SKM-1 (cell line): ENCODE measurements around the gene PFKP.

ENCODE experiments used
- DNase-seq: peaks from one replicate; lab custom pipeline; 2025; ENCODE audit not compliant: unreplicated experiment; lab: John Stamatoyannopoulos, UW

Gene PFKP

DNA sequence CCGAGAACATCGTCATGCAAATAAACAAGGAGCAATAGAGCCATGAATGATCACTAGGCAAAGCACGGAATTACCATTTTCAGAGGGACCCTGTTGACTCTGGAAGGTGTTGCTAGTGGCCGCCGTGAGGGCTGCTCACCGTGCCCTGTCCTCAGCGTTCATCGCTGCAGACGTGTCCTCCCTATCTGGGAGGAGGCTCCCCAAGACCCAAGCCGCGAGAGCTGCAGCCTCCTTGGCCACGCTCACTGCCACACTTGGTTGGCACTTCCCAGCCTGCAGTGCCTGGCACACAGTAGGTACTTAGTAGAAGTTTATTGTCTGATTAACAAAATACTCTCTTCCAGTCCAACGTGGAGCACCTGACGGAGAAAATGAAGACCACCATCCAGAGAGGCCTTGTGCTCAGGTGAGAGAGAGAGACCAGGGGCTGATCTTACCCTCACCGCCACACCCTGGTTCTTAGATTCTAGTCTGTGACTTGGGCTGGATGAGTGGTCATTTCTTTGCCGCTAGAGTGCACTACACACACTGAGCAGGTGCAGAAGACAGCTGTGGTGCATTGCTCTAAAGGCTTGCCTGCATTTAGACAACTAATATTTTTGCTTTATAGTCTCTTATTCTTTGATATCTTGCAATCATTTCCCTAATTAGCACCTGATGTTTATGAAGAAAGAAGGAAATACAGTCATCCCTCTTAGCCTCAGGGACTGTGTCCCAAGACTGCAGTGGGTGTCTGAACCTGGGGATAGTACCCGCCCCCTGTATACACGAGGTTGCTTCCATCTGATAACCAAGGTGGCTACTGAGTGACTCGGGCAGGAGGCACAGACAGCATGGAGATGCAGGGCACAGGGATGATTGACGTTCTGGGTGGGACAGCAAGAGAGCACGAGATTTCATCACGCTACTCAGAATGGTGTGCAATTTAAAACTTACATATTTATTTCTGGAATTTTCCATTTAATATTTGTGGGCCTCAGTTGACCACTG, 65.0 kb downstream of the PFKP start:
- DNase-seq, result no peak

DNA sequence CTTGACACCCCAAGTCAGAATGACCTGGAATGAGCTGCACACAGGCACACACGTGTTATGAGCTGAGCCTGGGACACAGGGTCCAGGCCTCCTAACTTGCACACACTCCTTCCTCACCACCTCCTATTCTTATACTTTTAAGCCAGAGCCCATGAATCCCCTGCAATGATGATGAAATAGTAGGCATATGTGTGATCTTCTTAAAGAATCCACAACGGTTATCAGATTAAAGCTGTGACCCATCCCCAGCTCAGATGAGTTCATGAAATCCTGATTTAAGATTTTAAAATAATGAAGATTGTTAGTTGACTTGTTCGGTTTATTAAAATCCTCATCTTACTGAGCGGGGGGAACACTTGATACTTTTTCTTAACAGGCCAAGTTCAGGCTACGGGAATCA, 66.6 kb downstream of the PFKP start:
- DNase-seq, result no peak

DNA sequence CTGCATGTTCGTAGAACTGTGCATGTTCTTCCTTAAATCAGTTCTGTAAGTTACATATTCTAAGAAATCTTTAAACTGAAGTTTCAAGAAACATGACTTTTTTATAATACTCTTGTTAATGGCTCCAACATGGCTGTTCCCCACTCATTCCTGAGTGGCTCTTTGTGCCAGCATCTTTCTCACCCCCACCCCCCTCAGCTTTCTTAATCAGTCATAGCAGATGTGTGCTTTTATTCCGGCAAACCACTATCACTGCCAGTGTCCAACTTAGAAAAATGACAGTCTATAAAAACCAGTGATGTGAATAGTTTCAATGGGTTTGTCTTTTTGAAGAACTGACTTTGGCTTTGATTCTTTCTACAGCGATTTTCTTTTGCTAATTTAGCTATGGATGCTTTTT, 67.7 kb downstream of the PFKP start:
- DNase-seq, result no peak

DNA sequence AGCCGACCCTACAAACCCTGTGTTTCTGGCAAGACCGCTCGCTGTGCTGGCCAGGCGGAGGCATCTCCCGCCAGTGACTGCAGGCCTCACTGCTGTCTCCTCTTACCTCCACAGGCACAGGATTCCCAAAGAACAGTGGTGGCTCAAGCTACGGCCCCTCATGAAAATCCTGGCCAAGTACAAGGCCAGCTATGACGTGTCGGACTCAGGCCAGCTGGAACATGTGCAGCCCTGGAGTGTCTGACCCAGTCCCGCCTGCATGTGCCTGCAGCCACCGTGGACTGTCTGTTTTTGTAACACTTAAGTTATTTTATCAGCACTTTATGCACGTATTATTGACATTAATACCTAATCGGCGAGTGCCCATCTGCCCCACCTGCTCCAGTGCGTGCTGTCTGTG, 69.0 kb downstream of the PFKP start:
- no peak for DNase-seq

DNA sequence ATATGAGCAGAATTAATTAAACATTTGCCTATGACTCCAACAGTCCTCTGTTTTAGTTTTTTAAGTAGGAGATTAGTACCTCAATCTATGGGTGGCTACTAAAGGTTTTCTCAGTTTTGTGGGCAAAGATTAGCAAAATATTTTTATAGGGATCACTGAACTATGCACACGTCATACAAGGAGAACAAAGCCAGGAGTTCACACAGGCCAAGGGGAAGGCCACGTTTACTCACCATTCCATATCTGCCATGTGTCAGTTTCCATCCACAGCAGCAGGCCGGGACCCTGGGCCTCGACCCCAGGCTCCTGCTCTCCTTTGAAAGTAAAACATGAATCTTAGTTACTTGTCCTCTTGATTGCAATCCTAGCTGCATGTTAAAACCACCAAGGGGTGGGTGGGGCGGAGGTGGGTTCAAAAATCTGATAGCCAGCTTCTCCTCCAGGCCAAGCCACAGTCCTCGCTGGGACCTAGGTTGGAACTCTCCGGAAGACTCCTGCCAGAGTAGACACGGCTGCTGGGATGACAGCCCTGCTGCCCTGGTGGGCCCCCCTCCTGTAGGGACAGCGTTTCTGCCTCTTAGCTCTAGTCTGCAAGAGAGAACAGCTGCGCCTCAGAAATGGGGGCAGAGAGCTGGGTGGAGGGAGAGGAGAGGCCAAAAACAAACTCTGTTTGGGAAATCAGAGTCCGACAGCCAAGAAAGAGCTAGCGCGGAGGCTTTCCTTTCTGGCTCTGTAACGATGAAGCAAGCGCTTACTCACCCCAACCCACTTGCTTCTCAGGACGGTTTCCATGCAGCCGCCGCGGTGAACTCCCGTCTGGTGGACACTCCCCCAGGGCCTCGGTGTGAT, 69.6 kb downstream of the PFKP start:
- DNase-seq, result no peak

DNA sequence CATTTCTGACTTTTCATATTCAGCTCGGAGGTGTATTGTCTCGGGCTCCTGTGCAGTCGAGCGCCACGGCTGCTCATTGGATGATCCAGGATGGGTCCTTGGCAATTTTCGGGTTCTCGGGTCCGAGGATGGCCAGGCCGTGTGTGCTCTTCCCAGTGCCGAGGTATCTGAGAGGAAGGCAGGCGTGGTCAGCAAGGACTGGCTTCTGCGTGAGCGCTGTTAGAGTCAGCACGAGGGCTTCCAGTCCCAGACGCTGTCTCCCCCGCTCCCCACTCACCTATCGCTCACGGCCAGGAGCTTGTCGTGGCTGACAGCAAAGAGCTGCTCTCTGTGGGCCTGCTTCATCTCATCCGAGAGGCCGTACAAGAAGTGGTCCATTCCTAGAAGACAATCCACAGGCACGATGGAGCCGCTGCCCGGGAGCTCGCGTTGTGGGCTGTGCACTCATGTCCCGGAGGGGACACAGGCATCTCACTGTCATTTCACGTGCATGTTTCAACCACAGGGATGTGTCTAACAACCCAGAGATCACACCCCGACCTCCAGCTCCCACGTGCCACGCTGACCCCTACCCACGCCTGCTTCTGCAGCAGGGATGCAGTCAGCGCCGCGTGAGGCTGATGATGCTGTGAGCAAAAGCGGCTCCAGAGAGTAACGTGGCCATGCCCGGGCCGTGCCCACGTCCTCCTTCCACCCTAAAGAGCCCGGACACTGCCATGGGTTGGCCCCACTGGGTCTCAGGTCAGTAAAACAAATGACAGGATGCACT, 70.8 kb downstream of the PFKP start:
- no peak for DNase-seq

DNA sequence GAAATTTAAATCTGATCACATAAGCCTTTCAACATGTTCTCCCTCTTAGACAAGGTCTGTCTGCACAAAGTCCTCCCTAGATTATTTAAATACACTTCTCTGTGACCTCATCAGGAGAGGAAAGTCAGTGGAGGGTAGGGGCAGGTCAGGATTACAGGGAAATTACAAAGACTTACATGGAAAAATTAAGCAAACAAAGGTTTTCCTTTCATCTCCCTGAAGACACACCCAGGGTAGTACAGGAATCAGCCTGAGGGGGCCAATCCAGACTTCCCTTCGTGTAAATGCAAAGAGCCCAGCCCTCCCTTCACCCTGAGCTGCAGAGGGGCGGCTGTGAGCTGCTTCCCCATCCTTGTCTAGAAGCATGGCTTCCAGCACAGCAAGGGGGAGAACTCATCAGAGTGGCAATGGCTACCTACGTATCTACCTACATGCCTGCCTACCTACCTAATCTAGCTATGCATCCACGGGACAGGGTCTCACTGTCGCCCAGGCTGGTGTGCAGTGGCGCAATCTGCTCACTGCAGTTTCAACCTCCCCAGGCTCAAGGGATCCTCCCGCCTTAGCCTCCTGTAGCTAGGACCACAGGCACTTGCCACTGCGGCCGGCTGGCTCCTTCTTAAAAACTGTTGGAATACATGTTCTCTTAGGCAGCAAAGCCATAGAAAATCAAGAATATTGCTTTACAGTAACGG, 72.0 kb downstream of the PFKP start:
- DNase-seq, result no peak

DNA sequence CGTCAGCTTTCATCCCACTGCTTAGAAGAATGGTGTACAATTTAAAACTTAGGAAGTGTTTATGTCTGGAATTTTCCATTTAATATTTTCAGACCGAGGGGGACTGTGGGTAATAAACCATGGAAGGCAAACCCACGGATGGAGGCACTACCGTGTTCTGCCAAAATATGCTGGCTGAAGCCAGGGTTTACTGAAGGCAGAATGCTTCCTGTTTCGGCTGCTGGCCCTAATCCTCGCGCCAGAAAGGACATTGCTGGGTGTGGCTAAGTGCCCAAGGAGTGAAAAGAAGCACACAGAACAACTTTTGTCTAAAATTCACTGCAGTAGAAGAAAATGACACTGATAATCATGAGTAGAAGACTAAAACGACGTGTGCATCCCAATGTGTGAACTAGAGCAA, 72.9 kb downstream of the PFKP start:
- DNase-seq, result no peak

DNA sequence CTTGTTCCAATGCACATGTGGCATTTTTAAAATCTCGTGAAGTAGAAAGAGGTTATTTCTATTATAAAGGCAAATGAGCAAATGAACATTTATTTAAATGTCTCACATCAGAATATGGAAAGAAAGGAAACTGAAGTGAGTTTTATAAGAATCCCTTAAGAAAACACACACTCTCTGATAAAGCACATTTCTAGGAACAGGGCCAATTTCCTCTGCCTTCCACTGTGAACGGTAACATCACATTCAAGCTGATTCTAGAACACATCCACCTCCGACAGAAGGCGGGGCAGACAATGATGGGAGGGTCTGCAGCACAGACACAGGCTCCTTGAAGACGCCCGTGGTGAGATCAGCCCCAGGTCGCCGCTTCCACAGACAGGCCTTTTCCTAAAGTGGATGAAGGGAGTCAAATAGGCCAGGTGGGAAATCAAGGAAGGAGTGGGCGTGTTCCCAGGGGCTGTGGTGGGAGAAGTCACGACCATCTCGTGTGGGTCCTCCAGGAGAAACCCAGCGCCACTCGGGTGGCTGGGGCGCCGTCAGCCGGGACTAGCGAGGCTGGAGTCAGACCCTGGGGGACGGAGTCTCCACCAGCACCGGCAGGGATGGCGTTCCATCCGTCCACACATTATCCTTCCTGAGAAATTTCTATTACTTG, 74.1 kb downstream of the PFKP start:
- DNase-seq, result no peak

DNA sequence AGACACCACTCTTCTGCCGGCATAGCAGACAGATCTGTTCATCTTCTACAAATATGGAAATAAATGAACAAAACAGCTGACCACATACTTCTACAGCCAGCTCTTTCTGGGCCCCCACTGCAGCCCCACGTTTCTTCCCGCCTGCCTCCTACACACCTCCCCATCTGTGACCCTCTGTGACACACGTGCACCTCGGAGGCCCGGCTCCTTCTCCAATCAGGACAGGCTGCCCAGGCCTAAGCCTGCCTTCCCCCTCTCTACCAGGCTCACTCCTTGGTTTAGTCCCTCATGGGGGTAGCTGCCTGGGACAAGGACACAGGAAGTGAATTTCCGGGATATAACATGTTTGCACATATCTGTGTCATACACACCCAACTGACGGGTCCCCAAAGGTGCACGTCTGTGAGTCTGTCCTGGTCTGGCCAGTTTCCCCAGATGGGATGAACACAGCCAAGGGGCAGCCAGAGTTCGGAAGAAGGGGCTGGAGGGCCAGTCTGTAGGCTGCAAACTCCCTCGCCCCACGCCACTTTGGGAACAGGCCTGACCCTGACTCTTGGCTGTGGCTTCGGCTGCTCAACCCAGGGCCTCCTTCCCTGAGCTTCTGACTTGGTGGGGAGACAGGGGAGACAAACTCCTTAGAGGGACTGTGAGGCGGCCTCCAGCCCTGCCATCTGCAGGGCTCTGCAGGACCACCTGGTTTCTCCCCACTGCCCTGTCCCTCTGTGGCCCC, 75.0 kb downstream of the PFKP start:
- DNase-seq, result no peak

DNA sequence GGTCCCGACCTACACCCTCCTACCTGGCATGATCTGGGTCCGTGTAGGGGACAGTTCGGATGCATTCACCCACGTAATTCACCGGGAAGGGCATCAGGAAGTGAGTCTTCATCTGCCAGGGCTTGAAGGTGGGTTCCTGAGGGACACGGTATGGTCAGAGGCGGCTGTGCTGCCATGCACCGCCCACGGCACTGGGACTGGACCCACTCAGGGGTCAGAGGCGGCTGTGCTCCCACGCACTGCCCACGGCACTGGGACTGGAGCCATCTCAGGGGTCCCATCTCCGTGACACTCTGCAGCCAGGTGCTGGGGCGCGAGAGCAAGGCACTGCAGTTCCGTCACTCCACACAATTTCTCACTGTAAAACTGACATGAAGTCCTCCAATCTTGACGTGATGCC, 76.0 kb downstream of the PFKP start:
- no peak for DNase-seq

DNA sequence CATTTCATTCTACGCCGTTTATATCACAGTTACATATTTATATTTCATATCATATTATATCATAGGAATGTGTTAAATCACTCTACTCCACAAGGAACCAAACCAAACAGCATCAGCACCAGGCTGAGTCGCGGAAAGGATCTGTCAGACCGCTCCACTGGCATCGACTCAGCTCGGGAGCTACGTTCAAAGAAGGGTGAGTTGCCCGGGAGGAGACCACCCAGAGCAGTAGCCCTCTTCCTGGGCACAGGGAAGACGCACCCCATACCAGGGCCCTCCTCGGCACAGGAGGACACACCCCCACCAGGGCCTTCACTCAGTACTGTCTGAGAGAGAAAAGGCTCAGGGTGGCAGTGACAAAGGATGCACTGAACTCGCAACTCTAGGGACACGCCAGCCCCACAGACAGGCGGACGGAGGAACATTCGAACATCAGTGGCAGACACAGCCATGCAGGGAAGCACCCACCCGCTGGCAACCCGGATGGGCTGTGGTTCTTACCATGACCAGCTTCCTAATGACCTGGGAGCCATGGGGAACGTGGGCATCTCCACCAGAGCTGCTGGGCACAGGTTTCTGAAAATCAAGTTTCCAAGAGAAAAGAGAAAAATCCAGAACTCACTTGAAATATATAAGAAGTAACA, 76.6 kb downstream of the PFKP start:
- no peak for DNase-seq

DNA sequence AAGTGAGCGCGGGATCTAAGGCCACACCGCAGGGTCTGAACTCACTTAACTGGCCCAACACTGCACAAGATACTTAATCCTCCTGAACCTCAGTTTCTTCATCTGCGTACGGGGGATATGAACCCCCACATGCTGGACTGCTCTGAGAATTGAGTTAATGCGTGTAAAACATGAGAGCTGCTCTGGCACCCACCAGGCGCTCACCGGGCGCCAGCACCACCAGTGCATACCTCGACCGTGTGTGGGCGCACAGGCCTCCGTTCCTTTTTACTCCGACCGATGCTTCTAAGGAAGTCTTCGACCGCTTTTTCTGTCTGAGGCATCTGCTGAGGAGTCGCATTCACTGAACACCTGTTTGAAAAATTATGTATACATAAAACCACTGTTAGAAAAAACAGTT, 78.0 kb downstream of the PFKP start:
- no peak for DNase-seq

DNA sequence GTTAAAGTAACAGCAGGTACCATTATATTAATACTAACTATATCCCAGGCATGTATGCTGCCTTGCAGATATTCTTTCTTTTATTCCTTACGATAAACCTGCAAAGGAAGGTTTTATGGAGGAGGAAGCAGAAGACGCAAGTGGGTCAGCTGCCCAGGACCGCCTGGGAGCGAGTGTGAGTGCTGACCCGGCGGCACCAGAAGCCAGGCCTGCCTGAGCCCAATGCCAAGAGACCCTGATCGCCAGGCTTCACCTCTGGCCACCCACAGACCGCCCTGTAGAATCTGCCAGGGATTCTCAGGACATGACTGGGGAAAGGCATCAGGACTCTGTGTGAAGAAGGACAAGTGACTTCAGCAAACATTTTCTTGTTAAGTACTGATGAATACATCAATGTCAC, 78.9 kb downstream of the PFKP start:
- no peak for DNase-seq

DNA sequence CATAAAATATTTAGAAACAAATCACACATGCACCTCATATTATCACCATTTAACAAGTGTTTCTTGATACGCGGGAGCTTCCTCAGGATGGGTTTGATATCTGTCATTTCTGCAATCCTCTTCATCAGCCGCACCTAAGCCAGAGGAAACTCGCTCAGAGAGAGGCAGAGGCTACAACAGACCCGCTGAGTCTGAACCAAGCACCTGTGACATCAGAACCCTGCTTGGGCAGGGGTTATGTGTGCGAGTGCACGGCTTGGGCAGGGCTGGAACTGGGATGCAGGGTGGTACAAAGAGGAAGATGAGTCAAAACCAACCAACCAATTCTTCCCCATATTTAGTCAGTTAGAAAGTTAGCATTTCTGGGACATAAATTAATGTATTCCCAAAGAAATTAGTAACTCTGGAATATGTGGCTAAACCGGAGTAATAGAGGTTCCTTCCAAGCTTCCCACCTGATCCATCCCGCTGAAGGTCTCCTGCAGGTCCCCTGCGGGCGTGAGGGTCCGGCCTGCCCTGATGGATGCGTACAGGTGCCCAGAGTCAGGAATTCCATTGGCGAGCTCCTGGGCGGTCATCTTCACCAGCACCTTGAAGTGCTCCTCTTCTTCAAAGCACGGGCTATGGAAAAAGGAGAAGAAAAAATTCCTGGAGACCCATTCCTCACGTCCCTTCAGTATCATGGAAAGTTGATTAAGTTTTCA, 79.9 kb downstream of the PFKP start:
- DNase-seq, result no peak

DNA sequence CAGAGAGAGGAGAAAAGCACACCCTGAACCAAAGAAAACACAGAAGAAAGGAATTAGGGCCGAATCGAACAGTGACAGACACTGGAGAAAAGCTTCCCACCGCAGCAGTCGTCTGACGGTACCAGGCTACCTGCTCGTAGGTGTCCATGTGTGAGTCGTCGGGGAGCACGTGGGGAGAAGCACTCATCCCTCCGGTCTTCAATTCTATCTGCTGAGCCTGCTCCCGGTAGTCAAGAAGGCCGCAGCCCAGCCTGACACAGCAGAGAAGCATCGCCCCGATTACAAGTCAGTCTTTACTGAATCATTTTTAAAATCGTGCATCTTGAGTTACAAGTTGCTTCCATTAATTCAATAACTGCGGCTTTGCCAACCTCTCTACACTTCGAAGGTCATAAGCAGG, 80.7 kb downstream of the PFKP start:
- no peak for DNase-seq

DNA sequence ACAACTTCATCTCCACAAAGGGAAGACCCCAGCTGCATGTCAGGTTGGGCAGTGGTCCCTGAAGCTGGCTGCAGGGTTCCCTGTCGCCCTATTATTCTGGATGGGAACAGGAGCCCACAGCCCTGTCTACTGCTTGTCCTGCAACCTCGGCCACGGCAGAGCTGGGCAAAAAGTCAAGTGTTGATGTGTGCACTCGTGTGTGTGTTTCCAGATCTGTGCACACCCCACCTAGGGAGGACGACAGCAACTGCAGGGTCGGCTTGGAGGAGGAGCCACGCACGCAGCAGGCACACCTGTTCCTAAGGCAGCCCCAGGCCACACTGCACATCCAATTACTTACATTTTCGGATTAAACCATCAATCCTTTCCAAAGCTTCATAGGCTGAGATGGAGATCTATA, 81.6 kb downstream of the PFKP start:
- no peak for DNase-seq

DNA sequence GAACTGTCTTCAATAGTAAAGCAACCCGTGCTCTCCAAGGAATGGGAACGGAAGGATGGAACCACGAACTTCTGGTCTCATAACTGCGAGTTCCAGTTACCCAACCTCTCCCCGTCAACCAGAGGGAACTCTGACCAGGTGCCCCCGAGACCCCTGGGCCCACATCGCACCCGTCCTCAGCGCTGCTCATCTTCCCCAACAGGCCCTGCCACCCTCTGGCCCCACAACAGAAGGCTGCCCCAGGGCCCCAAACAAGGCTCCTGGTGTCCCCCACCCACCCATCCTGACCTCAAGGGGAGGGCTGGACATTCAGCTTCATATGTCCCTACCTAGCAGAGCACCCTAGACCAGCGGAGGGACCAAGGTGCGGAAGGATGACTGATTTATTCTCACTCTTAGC, 82.6 kb downstream of the PFKP start:
- DNase-seq, result no peak
